ELF-1 (cell line): ENCODE data around the gene ANKRD55.
"Not testable (repeated sequence)": the region's sequence is repeated elsewhere in the genome, so short reads cannot be mapped to it uniquely, and the experiment has no call there.

ENCODE experiments used
- DNase-seq: peaks from one replicate; pipeline ENCODE4 v3.0.0-alpha.2; 2016; ENCODE audit warnings: low read depth, low spot score

The ANKRD55 gene

DNA sequence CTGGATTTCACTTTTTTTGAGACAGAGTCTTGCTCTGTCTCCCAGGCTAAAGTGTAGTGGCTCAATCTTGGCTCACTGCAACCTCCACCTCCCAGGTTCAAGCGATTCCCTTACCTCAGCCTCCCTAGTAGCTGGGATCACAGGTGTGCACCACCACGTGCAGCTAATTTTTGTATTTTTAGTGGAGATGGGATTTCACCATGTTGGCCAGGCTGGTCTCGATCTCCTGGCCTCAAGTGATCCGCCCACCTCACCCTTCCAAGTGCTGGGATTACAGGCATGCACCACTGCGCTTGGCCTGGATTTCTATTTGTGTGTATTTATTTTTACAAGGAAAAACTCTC is 154.0 kb downstream of the ANKRD55 start:
- not testable (repeated sequence) for DNase-seq

DNA sequence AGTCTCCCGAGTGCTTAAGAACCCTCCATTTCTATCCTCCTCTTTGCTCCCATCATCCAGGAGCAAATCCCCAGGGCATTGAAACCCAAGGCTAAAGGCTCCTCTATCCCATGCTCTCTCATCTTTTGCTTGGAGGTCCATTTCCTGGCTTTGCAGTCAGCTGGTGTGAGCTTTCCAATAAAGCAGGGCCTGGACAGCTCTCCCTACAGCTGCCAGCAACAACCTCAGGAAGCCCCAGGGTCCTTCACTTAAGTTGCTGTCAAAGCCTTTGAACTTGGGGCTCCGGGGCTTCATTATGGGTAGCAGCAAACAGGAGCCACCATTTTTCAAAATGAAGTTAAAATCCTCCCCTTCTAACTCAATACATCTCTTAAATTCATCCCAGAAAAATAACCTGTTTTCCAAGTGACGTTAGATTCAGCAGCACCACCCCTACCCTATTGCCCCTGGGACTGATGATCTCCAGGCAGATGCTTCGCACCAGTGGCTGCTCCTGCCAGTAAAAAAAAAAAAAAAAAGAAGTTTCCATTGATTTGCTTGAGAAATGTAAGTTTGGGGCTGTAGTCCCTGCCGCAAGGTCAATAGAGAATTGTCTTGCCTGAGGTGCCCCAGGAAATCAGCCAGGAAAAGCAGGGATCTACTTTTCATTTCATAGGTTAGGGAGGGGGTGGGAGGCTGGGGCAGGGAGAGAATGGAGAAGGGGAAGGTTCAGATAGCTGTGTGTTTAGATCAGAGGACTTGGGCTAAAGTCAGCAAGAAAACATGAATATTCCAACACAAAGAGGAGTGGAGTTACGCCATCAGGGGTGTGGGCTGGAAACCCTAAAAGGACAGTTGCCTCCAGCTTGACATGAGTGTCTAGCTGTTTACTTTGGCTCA is 154.6 kb downstream of the ANKRD55 start:
- DNase-seq, result no peak

DNA sequence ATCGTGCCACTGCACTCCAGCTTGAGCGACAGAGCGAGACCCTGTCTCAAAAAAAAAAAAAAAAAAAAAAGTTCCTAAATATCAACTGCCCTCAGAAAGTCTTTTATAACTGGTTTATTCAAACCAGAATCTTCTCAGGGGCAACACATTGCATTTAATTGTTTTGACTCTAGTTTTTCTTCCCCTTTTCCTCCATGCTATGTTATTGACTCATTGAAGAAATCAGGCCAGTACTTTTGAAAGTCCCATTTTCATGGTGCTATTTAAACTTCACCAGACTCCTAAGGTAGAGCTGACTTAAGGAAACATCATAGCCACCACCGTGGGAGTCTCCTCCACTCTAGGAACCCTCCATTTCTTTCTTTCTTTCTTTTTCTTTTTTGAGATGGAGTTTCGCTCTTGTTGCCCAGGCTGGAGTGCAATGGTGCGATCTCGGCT is 155.3 kb downstream of the ANKRD55 start:
- DNase-seq, result no peak

DNA sequence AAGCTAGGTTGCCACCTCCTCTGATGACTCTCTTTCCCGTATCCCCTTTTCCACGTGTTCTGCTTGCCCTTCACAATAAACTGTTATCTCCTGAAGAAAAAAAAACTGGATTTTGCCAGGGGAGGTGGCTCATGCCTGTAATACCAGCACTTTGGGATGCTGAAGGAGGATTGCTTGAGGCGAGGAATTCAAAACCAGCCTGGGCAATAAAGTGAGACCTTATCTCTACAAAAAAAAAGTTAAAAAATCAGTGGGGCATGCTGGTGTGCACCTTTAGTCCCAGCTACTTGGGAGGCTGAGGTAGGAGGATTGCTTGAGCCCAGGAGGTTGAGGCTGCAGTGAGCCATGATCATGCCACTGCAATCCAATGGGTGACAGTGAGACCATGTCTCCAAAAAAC is 156.6 kb downstream of the ANKRD55 start:
- DNase-seq, result peak; percentile 35

DNA sequence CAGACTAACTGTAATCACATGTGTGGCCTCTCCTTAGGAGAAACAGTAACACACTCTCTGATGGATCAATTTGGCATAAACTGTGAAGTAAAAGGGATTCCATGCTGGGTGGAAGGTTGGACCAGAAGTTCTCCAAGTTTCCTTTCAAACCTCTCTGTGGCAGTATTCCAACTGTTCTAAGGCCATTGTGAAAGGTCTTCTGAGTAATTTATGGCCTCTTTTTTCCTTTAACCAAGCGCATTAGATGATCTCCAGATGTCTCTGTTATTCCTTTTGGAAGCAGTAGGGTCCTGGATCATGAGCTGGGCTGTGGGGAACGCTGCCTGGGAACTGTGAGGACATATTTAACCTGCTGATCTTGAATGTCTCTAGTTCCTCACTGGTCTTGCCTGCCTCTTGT is 157.8 kb downstream of the ANKRD55 start:
- DNase-seq, result no peak

DNA sequence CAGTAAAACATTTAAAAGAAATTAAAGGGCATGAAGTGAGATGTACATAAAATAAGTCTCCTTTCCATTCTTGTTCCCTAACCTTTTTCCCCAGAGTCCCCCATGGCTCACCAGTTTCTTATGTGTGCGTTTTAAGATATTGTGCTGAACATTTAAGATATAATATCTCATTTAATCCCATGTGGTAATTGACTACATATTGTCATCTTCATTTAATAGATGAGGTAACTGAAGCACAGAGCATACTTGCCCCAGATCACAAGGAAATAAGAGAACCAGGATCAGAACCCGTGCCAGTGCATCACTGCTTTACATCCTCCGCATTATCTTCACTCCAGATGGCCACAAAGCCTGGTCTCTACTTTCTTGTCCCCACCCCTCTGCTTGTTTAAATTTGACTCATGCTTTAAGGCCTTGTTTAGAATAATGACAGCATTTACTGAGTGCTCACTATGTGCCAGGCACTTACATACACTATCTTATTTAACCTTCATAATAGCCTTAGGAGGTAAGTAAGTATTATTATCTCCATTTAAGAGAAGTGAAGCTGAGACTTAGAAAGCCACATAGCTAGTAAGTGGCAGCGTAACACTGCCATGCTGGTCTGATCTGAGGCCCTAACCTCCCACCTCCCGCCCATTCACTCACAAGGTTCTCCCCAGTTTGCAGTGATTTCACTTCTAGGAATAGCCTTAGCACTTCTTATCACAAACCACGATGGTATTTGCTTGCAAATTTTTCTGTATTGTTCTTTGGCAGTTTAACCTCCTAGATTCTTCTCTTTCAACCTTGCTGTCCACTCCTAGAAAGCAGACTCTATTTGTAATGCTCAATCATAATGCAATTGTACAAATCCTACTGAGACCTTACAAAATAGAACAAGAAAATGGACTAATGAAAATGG is 160.0 kb downstream of the ANKRD55 start:
- no peak for DNase-seq

DNA sequence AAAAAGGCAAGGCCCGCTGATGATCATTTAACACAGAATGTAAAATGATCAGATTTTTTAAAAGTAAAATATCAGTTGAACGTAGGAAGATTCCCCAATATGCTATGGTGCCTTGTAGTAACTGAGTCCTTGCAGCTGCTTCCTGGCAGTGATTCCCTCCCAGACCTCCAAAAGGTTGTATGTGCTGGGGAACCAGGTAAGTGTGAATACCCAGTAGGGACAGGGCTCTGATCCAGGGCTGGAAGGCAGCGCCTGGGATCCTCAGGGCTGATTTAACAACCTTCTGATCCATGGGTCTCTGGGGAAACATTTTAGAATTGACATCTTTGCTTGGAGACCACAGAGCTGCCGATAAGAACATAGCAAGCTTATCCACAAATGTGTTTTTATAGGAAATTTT is 161.7 kb downstream of the ANKRD55 start:
- DNase-seq, result no peak

DNA sequence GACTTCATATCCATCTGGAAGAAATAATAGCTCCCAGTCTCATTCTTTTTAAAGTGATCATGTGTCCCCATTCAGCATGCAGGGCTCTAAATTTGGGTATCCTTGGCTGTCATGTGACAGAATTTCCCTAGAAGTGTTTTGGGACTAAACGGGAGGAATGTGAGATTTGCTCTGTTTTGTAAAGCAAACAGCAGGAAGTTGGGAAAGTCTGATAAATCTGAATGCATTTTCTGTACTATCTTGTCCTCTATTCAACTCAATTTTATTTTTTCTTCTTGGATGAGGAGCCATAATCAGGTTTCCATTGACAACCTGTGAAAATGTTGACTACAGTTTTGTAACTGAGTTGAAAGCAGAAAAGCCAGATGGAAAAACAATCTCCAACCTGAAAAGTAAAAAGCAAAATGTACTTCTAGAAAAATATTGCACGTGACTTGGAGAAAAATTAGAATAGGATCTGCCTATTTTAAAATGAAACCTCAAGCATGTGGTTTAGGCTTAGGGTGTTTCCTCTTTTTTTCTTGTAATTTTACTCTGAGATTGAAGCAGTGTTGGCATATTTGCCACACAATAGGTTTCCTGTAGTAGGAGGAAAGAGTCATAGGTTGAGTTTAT is 162.2 kb downstream of the ANKRD55 start:
- no peak for DNase-seq

DNA sequence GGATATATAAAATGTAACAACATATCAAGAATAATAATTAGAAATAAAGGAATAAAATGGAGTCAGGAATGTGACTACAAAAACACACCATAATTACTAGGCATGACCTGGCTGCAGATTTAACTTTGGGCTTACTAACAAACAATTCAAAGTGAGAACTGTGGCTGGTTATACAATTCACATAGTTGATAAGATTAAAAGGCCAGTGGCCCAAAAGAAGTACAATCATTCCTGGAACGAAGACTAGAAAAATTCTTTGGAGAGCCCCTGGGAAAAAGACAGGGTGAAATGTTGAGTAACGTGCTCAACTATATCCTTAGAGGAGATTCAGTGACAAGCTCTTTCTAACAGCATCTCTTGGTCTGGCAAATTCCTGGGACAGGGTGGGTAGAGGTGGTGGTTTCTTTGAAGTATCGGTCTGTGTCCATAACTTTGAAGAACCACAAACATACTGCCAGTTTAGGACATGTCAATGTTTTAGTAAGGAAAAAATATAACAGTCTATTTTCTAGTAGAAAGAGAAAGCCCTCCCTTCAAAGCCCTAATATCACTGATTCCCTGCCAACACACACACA is 163.4 kb downstream of the ANKRD55 start:
- no peak for DNase-seq

DNA sequence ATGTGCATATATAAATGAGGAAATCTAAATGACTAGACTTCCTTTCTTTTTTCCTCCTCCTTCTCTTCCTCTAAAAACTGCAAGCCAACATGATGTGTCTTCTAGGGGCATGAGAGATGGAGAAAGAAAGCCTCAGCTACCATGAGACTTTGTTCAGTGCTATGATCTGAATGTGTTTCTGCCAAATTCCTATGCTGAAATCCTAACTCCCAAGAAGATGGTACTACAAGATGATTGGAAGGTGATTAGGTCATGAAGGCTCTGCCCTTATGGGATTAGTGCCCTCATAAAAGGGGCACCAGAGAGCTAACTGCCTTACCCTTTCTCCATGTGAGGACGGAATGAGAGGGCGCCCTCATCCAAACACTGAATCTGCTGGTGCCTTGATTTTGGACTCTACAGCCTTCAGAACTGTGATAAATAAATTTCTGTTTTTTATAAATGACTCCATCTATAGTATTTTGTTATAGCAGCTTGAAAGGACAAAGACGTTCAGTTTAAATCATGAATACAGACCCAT is 166.1 kb downstream of the ANKRD55 start:
- no peak for DNase-seq

DNA sequence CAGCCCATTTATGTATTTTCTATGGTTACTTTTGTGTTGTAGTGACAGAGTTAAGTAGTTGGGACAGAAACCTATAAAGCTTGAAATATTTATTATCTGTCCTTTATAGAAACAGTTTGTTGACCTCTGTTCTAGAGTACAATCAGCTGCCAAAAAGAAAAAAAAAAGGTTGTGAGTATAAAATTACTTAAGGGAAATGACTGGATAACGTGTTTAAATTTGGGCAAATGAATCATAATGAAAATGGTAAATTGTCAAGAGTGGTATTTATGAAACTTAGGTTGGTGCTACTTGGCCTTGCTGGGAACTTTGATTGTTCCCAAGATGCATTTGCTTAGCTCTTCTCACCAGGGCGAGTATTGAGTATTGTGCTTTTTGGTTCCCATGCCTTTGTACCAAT is 168.1 kb downstream of the ANKRD55 start:
- no peak for DNase-seq

DNA sequence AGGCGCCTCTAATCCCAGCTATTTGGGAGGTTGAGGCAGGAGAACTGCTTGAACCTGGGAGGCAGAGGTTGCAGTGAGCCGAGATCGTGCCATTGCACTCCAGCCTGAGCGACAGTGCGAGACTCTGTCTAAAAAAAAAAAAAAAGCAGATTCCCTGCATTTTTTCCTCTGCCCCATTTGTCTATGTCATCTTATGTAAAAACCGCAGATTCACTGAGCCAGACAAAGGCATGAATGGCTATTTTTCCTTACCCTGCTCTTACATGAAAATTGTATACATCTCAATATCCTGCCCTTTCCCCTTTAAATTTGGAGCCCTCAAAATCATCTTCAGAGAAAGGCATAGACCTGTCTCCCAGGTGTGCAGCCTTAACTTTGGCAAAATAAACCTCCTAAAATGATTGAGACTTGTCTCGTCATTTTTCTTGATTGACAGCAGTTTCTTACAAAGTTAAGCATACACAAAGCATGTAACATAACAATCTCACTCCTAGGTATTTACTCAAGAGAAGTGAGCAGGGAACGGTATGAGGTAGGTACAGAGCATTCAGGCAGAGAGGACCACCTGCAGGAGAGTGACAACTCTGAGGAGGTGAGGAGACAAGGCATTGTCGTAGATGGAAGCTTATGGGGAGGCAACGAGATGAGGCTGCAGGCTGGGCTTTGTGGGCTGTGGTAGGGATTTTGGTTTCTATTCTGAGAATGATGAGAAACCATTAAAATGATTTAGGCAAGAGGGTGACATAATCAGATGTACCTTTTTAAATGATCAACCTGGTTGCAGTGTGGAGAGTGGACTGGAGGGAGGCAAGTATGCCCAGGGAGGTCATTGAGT is 172.6 kb downstream of the ANKRD55 start:
- no peak for DNase-seq

DNA sequence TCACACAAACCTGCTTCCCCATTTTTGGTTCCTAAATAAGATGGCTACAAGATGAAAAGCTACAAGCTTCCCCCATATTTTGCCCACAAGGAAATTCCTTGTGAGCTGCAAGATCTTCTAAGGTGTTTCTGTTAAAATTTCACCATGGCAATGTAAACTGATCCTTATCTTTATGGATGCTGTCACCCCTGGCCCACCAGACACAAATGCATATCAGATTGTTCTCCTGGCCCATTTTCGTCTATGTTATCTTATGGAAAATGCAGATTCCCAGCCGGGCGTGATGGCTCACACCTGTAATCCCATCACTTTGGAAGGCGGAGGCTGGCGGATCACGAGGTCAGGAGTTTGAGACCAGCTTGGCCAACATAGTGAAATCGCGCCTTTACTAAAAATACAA is 173.3 kb downstream of the ANKRD55 start:
- no peak for DNase-seq

DNA sequence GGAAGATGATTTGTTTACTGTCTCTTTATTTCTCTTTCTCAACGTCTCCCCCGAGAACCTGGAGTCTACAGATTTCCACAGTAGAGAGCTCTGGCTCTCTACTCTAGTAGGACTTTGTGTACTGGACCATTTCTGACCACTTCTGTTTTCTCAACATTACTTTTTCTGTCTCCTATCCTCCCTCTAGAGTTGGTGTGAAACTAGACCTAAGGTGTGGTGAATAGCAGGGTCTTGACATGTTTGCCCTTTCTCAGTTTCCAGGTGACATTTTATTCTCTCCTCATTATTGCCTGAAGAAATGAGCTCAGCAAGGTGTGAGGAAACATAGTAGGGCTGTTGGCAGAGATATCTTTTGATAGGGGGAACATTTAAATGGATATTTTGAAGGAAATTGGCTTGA is 176.3 kb downstream of the ANKRD55 start:
- DNase-seq, result no peak

DNA sequence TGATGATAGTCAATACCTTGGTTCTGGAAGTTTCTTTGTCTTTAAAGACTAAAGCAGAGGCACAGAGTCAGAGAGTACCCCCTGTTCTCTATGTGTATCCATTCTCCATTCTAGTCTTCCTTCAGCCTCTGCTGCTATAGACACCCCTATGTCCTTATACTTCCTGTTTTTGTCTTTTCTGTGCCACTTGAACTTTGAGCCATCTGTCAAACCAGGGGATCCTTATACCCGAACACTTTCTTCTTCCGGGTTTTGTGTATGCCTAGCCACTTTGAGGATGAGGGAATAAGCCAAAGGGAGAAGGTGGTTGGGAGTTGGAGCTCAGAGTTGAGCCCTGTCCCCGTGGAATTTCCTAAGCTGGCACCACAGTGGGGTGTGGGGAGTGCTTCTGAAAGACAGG is 177.3 kb downstream of the ANKRD55 start:
- DNase-seq, result no peak

DNA sequence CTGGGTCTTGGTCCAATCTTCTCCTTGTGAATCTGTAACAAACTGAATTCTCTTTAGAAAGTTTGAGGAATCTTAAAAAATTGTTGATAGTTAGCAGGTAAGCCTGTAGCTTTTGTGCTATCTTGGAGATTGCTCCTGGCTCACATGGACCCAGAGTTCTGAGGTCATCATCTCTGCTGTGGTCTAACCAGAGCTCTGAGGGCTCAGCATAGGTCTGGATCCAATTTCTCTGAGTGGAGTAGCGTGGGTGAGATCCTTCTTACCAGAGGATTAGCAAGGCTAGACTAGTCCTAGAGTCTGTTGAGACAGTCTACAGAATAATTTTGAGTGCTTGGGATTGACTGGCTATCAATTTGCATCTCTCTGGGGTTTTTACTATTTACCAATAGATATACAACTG is 177.8 kb downstream of the ANKRD55 start:
- DNase-seq, result no peak

DNA sequence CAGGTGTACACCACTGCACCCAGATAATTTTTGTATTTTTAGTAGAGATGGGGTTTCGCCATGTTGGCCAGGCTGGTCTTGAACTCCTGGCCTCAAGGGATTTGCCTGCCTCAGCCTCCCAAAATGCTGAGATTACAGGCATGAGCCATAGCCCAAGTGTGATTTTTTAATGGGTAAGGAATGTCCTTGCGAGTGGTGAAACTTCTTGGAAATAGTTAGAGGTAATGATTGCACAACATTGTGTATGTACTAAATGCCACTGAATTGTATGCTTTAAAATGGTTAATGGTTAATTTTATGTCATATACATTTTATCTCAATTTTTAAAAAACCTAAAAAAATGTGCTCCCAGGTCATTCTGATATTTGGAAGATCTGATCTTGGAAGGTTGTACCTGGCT is 178.5 kb downstream of the ANKRD55 start:
- DNase-seq, result no peak

DNA sequence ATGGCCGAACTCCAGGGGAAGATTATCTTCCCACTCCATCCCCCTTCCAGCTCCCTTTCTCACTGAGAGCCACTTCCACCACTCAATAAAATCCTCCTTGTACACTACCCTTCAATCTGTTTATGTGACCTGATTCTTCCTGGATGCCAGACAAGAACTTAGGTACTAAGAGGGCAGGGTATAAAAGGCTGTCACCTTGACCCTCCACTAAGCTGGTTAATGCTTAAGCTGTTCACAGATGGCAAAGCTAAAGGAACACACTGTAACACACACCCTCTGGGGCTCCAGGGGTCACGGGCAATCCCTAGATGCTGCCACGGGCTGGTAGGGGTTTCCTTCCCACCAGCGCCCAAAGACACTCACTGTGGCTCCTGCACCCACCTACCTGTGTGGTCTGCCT is 179.8 kb downstream of the ANKRD55 start:
- DNase-seq, result no peak

DNA sequence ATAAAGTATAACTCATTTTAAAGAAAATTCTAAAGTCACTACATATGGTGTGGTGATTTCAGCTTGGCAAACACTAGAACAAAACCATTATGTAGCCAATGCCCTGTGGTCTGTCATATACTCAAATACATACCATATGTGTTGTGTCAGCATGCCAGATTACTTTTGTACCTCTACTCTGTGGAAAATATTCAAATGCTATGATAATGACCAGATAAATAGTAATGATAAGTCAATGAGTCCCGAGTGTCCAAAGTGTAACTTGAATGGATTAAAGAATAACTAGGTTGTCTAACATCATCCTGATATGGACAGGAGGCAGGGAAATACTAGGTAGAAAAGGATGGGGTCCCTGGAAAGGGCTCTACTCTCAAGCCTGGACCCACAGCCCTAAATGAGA is 180.4 kb downstream of the ANKRD55 start:
- DNase-seq, result no peak

DNA sequence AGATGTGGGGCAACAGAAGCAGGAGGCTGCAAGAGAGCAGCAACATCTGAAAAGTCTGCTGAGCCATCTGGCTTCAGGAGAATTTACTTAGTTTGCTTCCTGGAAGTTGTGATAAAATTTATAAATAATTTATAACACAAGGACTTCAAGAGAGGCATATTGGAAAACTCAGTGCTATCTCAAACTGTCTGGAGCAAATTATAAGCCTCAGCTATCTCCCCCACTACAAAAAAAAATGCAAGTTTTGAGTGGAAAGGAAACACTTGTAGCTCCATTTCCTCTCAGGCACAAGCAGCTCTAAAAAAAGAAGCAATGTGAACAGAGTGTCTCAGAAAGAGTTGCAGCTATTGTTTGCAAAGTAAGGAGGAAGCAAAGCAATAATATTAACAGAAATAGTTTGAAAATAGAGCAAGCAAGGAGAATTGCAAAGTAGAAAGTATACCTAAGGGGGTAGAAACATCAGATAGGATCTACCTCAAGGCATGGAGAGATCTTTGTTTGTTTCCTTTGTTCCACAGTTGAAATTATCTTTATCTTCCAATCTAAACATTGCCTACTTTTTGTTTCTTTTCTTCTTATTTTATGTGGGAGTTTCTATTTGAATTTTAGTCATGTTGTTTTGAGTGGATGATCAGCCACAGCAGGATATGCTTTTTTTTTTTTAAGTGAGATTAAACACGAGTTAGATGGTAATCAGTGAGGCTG is 182.4 kb downstream of the ANKRD55 start:
- DNase-seq, result no peak
